HCEC 1CT (cell line): ENCODE data around the gene STAG3.
"Not testable (repeated sequence)": the region's sequence is repeated elsewhere in the genome, so short reads cannot be mapped to it uniquely, and the experiment has no call there.

Experiments used
- DNase-seq: peaks from one replicate; pipeline ENCODE4 v3.0.0-alpha.2; 2017

The STAG3 gene

DNA sequence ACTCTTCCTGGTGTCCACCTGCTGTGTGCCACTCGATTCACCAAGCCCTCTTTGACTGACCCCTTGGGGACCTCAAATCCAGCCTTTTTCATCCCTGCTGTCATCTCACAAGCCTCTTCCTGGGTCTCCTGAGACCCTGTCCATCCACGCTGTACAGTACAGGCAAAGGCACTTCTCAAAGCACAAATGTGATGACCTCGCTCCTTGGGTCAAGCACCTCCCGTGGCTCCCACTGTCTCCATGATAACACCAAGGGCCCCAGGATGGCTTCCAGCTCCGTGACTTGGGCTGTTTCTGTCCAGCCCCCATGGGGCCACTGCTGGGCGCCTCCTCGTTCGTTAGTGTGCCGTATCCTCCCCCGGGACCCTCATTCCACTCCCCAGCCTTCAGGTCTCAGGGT lies 70.8 kb downstream of the STAG3 start:
- no peak for DNase-seq

DNA sequence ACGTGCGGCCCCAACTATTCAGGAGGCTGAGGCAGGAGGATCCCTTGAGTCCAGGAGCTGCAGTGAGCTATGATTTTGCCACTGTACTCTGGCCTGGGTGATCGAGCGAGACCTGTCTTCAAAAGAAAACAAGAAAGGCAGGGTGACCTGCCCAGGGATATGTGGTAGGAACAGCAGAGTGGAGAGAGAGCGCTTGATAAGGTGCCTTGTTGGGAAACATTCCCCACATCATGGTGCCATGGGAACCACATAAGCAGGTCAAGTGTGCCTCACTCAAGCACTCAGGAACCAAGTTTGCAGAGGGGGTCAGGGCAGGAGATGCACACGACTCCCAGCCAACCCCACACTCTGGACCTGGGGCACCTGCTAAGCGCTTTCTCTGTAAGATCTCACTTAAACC lies 79.3 kb downstream of the STAG3 start:
- no peak for DNase-seq

DNA sequence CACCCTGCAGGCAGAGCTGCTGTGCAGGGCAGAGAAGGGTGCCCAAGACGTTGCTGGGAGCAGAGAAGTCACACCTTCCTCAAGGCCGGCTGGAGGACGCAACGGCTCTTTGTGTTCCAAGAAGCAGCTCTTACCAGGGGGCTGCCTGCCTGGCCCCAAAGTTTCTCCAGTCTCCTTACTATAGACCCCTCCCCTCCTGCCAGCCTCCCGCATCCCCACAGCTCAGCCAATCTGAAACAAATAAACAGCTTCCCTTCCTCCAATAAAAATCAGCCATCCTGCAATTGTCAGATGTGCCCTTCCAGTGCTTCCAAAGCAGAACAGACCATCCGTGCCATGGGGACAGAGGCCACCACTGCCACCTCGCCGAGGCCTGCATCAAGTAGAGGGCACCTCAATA lies 82.3 kb downstream of the STAG3 start:
- DNase-seq: not testable (repeated sequence)

DNA sequence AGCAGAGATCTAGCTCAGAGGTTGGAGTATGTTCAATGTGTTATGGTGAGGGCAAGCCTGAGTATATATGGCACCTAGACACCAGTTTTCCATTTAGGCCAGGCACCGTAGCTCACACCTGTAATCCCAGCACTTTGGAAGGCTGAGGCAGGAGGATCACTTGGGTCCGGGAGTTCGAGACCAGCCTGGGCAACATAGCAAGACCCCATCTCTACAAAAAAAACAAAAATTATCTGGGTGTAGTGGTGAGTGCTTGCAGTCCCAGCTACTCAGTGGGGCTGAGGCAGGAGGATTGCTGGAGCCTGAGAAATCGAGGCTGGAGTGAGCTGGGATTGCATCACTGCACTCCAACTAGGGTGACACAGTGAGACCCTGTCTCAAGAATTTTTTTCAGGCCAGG lies 85.2 kb downstream of the STAG3 start:
- DNase-seq: not testable (repeated sequence)
